ENCODE measurements around the gene HSPG2. TPM values are rescaled to one million over a fixed set of nuclear protein-coding genes. Genes with fewer than 3 reads are reported as not detected.

HSPG2 gene
- total and polyA plus RNA-seq, 2 of the 13 experiments (the other 11 are each of a cell fraction or from before 2014, with no cell fraction given) = 9.1 to 13.1 TPM

GRCh38 chr1:21909787-21910503, 27.2 kb downstream of the HSPG2 start:
- ATAC-seq = no peak
- Histone ChIP-seq H4K20me1 (ENCODE audit: insufficient read depth, low read length) (no peaks in the 10 kb centered on the region), H3K9me3 (ENCODE audit: low read length) (no peaks in the 10 kb centered on the region), H3K4me3 (replicated peaks in 1 of 3; ENCODE audit: insufficient read depth in 1 of 3, low read depth in 2 of 3, low read length in 3 of 3) (no peak overlapping the region), H3K4me2 (ENCODE audit: low read depth, low read length) (no peak overlapping the region), H3K79me2 (ENCODE audit: insufficient read depth, low read length) (no peaks in the 10 kb centered on the region), H3K27ac (ENCODE audit: extremely low read length, insufficient read depth, low read length) (no peak overlapping the region), H3K9ac (ENCODE audit: insufficient read depth, low read depth, low read length) (no peak overlapping the region), H2AFZ (ENCODE audit: low read length) (no peak overlapping the region), H3K36me3 (replicated peaks in 1 of 2; ENCODE audit: control insufficient read depth in 1 of 2, insufficient read depth in 2 of 2, low read length in 2 of 2) (no peaks in the 10 kb centered on the region; a peak in 1 of 5 replicates), H3K27me3 (ENCODE audit: control insufficient read depth in 1 of 2, insufficient read depth in 2 of 2, low read length in 2 of 2) (no peaks in the 10 kb centered on the region), H3K4me1 (ENCODE audit: insufficient read depth, low read length) (peaks cover 58% of the 10 kb centered on the region)
- 80% methylated on average over 9 of the region's 9 CpGs for WGBS (ENCODE audit: low lambda C conversion rate)
- TF ChIP-seq NR2F1 (CRISPR knock-in tag; IDR thresholded peaks at IDR 0.05) (no peak), ZNF687 (CRISPR knock-in tag; IDR thresholded peaks at IDR 0.05) (peak; percentile 25), ZNF124 (CRISPR knock-in tag; IDR thresholded peaks at IDR 0.05) (no peak)
- POLR2A ChIA-PET = interaction anchor here (1.3 kb wide), 1 partner anchor 12 kb away, joined by 4 read pairs; no protein-coding TSS in a partner anchor
- FAIRE-seq = no peak
- no peak for DNase-seq (ENCODE audit: low spot score)
- BruUV-seq (replicated peaks) = no TSS peak
- CTCF ChIA-PET (ENCODE audit: low intra/inter-chr PET ratio, low total read pairs) = no interaction called here
- intact Hi-C loops (cut with micrococcal nuclease; ENCODE audit: unreplicated experiment) (no loop called here), in situ Hi-C loops (cut with HindIII; ENCODE audit: extremely low pct_ligation_motif_present, low pct_unique_long_range_greater_than_20kb) (loop anchor here (5.0 kb wide), 1 partner anchor 47 kb away; no protein-coding TSS in a partner anchor)
